B cell (primary cell): Measurements from ENCODE around the gene CARHSP1. TPM values are rescaled to one million over a fixed set of nuclear protein-coding genes. Genes with fewer than 3 reads are reported as not detected.

Experiments
- ATAC-seq: fragments of 200-7000 bp; cut with Tn5 transposase; one replicate; pipeline ENCODE4 v1.10.0; 2021; ENCODE audit warnings: low read depth, mild to moderate bottlenecking, moderate number of reproducible peaks, moderate library complexity
- CTCF ChIA-PET: fragments of 350-600 bp; sonication (Branson Sonifier 250); formaldehyde crosslinking; loops from one replicate; lab custom pipeline; 2021; ENCODE audit warnings: antibody characterized with exemption, inconsistent platforms; lab: Charles Lee
- POLR2A ChIA-PET: fragments of 350-600 bp; sonication (Branson Sonifier 250); formaldehyde crosslinking; loops from one replicate; lab custom pipeline; 2021; ENCODE audit warnings: antibody characterized with exemption; lab: Charles Lee
- DNase-seq: peaks from one replicate; pipeline ENCODE4 v3.0.0; 2013
- H2AFZ ChIP-seq: 2 replicates; pipeline ENCODE4 v1.6.1; 2012; ENCODE audit warnings: mild to moderate bottlenecking, low read depth, low read length; ENCODE audit not compliant: insufficient read depth, poor library complexity, severe bottlenecking
- H3K27ac ChIP-seq, 2 donors: 1 replicate in 1 of 2; 2 replicates in 1 of 2; pipeline ENCODE4 v1.5.1; 2012 to 2013; ENCODE audit warnings: low read length in 2 of 2, mild to moderate bottlenecking in 2 of 2, moderate library complexity in 1 of 2
- H3K27me3 ChIP-seq, 4 experiments: fragments of 200-600 bp in 1 of 4; sonication (generic) in 1 of 4; replicated peaks in 1 of 4; 1 replicate in 2 of 4; 2 replicates in 2 of 4; pipeline versions ENCODE4 v1.6.1 to v1.7.0; 2013 to 2016; ENCODE audit warnings: low read length in 3 of 4, mild to moderate bottlenecking in 2 of 4, mixed read lengths in 1 of 4, moderate library complexity in 1 of 4; ENCODE audit not compliant: insufficient read depth in 4 of 4, control insufficient read depth in 3 of 4; ENCODE audit errors: control extremely low read depth in 1 of 4
- H3K36me3 ChIP-seq, 2 experiments: replicated peaks in 1 of 2; 1 replicate in 1 of 2; 2 replicates in 1 of 2; pipeline versions ENCODE4 v1.6.1 to v1.7.1; 2013; ENCODE audit warnings: low read length in 1 of 2; ENCODE audit not compliant: insufficient read depth in 2 of 2, control insufficient read depth in 1 of 2; ENCODE audit errors: control extremely low read depth in 1 of 2, extremely low read depth in 1 of 2
- H3K4me1 ChIP-seq, 2 donors: fragments of 200-600 bp in 1 of 2; sonication (generic) in 1 of 2; 1 replicate in 1 of 2; 2 replicates in 1 of 2; pipeline versions ENCODE4 v1.5.1 to v1.6.1; 2013 to 2017; ENCODE audit warnings: low read length in 2 of 2; ENCODE audit not compliant: control insufficient read depth in 2 of 2, insufficient read depth in 2 of 2
- H3K4me2 ChIP-seq: replicated peaks from 2 replicates; pipeline ENCODE3; 2012; ENCODE audit warnings: mild to moderate bottlenecking, low read depth, low read length; ENCODE audit not compliant: poor library complexity, severe bottlenecking
- H3K4me3 ChIP-seq, 5 experiments: fragments of 200-600 bp in 1 of 5; sonication (generic) in 1 of 5; 1 replicate in 3 of 5; 2 replicates in 2 of 5; pipeline versions ENCODE4 v1.5.1 to v1.7.0; 2011 to 2016; ENCODE audit warnings: low read length in 4 of 5, mild to moderate bottlenecking in 4 of 5, low read depth in 2 of 5, control low read depth in 1 of 5, moderate library complexity in 1 of 5; ENCODE audit not compliant: insufficient read depth in 1 of 5; ENCODE audit errors: control extremely low read depth in 1 of 5, extremely low read depth in 1 of 5
- H3K79me2 ChIP-seq: fragments of 200-600 bp; sonication (generic); one replicate; pipeline ENCODE4 v1.6.0; 2016; ENCODE audit warnings: low read length; ENCODE audit not compliant: control insufficient read depth, insufficient read depth
- H3K9ac ChIP-seq: fragments of 200-600 bp; sonication (generic); 2 replicates; pipeline ENCODE4 v1.6.1; 2017; ENCODE audit warnings: mild to moderate bottlenecking, low read length, moderate library complexity
- H3K9me3 ChIP-seq, 3 donors: one replicate each; pipeline versions ENCODE4 v1.6.1 to v1.7.1; 2013; ENCODE audit warnings: low read length in 2 of 3; ENCODE audit not compliant: control insufficient read depth in 2 of 3, insufficient read depth in 1 of 3; ENCODE audit errors: control extremely low read depth in 1 of 3
- H4K20me1 ChIP-seq: 2 replicates; pipeline ENCODE4 v1.6.0; 2012; ENCODE audit warnings: mild to moderate bottlenecking, low read length; ENCODE audit not compliant: insufficient read depth, control insufficient read depth, poor library complexity, severe bottlenecking
- H3K27ac Mint-ChIP-seq: one replicate; pipeline ENCODE4 v1.8.0; 2021; ENCODE audit warnings: mixed read lengths
- H3K27me3 Mint-ChIP-seq: one replicate; pipeline ENCODE4 v1.8.0; 2021; ENCODE audit warnings: mixed read lengths
- H3K4me1 Mint-ChIP-seq: one replicate; pipeline ENCODE4 v1.8.0; 2021; ENCODE audit warnings: mixed read lengths
- H3K4me3 Mint-ChIP-seq: one replicate; pipeline ENCODE4 v1.8.0; 2021; ENCODE audit warnings: mixed read lengths
- H3K9me3 Mint-ChIP-seq: one replicate; pipeline ENCODE4 v1.8.0; 2022; ENCODE audit warnings: mixed read lengths; ENCODE audit not compliant: insufficient read depth
- CTCF ChIP-seq: fragments of 200-600 bp; IDR thresholded peaks from one replicate; pipeline ENCODE4 v1.8.0; 2022; ENCODE audit warnings: antibody characterized with exemption, mild to moderate bottlenecking
- EZH2 ChIP-seq: IDR thresholded peaks from 2 replicates; pipeline ENCODE4 v1.6.1; 2012; ENCODE audit warnings: borderline replicate concordance, low read depth, mild to moderate bottlenecking, moderate library complexity, low read length; ENCODE audit not compliant: insufficient read depth, poor library complexity, severe bottlenecking
- WGBS: methylation state at CpG from one replicate; pipeline ENCODE4 v1.1.5; 2013; ENCODE audit warnings: missing lambda C conversion rate; ENCODE audit not compliant: insufficient coverage; 5-methylcytosine and 5-hydroxymethylcytosine counted together
- intact Hi-C: fragments of 100-400 bp; cut with micrococcal nuclease; formaldehyde crosslinking; loops from one replicate; pipeline ENCODE4 v1.10.0; 2022
- polyA plus RNA-seq: library from polyadenylated mRNA; depleted of rRNA; stranded (reverse); fragments of >200 nt; gene quantifications from 2 replicates; pipeline ENCODE4 v1.2.3, GENCODE V29; 2012
- total RNA-seq, 2 donors: library from RNA; stranded (reverse); fragments of 120-200 nt in 1 of 2; gene quantifications; 1 replicate in 1 of 2; 2 replicates in 1 of 2; pipeline versions ENCODE4 v1.2.3 to v1.2.4, GENCODE V29; 2013 to 2022

The CARHSP1 gene
- total and polyA plus RNA-seq, 2 donors (not counting 1 experiment from before 2014, with no cell fraction given): 26.5 to 63.1 TPM

- TF ChIP-seq CTCF: no peak
- TF ChIP-seq EZH2: no peak
- DNase-seq (peak; percentile 66), ATAC-seq (no peak)
- no peaks in the 10 kb centered on the region for H3K27me3 Mint-ChIP-seq
- intact Hi-C loops: loop anchor here (2.0 to 5.0 kb wide), 3 partner anchors 95 to 1874 kb away; partner anchors contain the start of genes NUBP1 and USP7
- H3K4me3 ChIP-seq: peak overlapping the region; percentile 76 to 89 (median 84)
- H3K9ac ChIP-seq: peak overlapping the region; percentile 77
- H3K27me3 ChIP-seq: no peaks in the 10 kb centered on the region
- peak overlapping the region; percentile 94 for H3K4me3 Mint-ChIP-seq
- CTCF ChIA-PET: interaction anchor here (1.7 to 3.8 kb wide), 2 partner anchors 12 to 23 kb away, joined by 11 to 42 read pairs; partner anchors contain the start of gene LITAFD
- 0% methylated on average over 15 of the region's 16 CpGs for WGBS
- no peaks in the 10 kb centered on the region for H3K36me3 ChIP-seq
- POLR2A ChIA-PET: interaction anchor here (1.4 to 1.5 kb wide), 2 partner anchors 24 to 223 kb away, joined by 5 to 9 read pairs; partner anchors contain the start of gene HAPSTR1
- H3K4me1 ChIP-seq: peaks cover 34 to 68% of the 10 kb centered on the region in 2 donors
- H3K27ac ChIP-seq: peak overlapping the region; percentile 41 to 66
- H3K4me1 Mint-ChIP-seq: peaks cover 56% of the 10 kb centered on the region
- H3K27ac Mint-ChIP-seq: peak overlapping the region; percentile 93
- H2AFZ ChIP-seq: peak overlapping the region; percentile 81
- H3K4me2 ChIP-seq: peak overlapping the region; percentile 99
- H3K9me3 ChIP-seq: no peaks in the 10 kb centered on the region
- H3K79me2 ChIP-seq: peaks cover 55% of the 10 kb centered on the region
- H4K20me1 ChIP-seq: peaks cover 52% of the 10 kb centered on the region
- no peaks in the 10 kb centered on the region for H3K9me3 Mint-ChIP-seq
Measured at GRCh38 chr16:8867932-8868415, 832 bp downstream of the CARHSP1 start.
